CD4-positive, alpha-beta T cell treated with Interleukin-12 subunit alpha and Interleukin-12 subunit beta, for 1 hour (primary cell): ENCODE data around the gene PLXNA4.

Experiments used
- DNase-seq: peaks from one replicate; pipeline ENCODE4 v3.0.0-alpha.2; 2020

The PLXNA4 gene

GRCh38 chr7:132251327-132251659, 325.0 kb downstream of the PLXNA4 start:
- DNase-seq = no peak

- DNase-seq = no peak
These were observed 325.6 kb downstream of the PLXNA4 start for GRCh38 chr7:132250480-132251326.

DNA sequence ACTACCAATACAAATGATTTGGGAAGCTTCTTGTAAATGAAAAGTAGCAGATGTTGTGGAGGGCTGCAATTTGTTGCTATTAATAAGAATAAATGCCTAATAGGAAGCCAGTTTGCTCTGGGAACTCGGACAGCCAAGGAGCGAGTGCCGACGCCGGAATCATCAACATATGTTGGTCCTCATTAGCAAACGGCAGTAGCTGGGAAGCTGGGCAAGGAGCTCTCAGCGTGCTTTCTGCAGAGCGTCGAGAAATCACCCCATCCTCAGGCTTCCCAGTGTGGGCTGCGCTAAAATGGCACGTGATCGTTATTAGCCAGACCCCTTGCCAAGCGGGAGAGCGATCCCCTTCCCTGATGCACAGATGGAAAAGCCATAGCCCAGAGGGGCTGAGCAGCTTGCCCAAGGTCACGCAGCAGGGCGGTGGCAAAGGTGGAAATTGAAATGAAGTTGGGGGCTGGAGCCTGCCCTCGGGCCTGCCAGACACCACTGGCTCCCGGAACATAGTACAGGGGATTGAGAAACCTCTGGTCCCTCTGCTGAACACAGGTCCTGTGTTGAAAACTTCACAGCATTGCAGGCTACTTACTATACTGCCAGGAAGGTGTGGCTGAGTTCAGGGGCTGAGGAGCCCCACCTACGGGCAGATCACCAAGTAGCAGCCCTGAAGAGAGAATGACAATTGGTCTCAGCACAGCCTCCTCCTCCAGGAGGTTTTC, 326.9 kb downstream of the PLXNA4 start:
- DNase-seq = no peak

- no peak for DNase-seq
These were observed 327.4 kb downstream of the PLXNA4 start for GRCh38 chr7:132248841-132249240.

DNA sequence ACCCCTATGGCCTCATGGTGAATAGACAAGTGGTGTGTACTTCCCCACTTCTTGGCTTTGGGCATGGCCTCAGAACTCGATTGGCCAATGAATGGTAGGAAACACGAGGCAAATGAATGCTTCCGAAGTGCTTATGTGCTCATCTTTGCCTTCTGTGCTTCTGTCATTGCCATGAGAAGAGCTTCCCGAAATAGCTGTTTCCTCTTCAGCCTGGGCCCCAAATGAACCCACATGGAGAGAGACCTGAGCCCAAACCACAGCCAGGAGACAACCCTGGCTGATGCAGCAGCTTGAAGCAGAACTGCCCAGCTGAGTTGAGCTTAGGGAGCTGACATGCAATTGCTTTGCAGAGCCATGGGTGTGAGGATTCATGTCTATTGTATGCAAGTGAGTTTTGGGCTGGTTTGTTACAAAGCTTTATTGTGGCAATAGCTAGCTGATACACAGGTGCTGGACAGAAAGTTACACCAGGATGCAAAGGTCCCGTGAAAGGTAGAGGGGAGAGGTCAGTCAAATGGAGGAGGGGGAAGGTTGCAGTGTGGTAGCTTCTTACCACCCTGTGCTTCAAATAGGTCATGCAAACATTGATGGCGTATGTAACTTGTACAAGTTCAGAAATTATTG, 328.2 kb downstream of the PLXNA4 start:
- DNase-seq = no peak

DNA sequence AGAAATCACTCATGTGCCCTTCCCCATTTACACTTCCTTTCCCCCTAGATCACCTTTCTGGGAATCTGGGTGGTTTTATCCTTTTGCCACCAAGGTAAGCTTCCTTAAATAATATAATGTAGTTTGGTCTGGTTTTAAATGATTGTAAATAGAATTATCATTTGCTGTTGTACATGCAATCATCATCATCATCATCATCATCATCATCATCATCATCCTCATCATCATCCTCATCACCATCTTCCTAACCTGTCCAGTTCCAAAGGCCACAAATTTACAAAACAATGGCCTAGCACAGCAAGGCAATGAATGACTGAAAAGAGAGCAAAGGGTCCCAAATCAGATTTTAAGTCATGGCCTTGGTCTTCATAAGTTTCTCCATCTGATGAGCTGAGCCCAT, 329.7 kb downstream of the PLXNA4 start:
- no peak for DNase-seq

GRCh38 chr7:132245539-132245938, 330.7 kb downstream of the PLXNA4 start:
- DNase-seq = no peak

DNA sequence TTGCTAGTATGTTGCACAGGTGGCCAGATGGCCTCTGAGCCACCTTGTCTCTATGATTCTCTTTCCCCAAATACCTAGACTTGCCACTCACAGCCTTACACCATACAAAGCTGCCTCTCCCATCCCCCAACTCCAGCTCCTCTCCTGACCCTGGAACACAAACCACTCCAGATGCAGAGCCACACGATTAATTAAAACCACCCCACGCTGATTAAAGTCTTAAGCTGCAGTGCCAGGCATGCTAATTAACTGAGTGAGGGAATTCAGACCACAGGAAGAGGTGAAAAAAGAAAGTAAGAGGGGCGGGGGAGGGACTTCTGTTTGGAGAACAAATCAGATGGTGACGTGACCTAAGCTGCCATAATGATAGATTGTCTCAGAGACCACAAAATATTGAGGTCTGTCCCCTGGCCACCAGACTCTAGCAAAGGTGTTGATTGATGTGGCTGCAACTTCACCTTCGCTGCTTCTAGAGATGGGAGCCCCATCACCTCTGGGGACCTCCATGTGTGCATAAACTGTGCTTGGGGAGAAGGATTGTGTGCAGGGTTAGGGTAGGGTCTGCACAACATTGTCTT, 331.3 kb downstream of the PLXNA4 start:
- no peak for DNase-seq

- DNase-seq = no peak
These were observed 332.8 kb downstream of the PLXNA4 start for GRCh38 chr7:132243463-132243862.

GRCh38 chr7:132243051-132243450, 333.2 kb downstream of the PLXNA4 start:
- no peak for DNase-seq

GRCh38 chr7:132242192-132242812, 334.0 kb downstream of the PLXNA4 start:
- no peak for DNase-seq

- DNase-seq = no peak
These were observed 335.3 kb downstream of the PLXNA4 start for GRCh38 chr7:132240821-132241422.

DNA sequence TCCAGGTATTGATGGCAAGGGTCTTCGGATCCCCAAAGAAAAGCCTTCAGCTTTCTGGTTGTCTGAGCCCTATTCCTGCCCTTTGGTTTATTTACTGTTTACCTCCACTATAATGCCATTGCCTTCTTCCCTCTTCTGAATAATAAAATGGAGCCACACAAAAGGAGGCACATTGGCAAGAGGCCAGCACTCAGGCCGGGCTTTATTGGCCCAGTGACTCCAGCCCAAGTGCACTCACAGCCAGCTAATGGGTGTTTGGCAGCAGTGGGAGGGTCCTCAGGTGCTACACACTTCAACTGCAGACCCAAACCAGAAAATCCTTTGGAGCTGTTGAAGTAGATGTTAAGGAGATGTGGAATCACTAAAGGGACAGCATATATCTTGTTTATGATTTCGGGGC, 336.0 kb downstream of the PLXNA4 start:
- no peak for DNase-seq

GRCh38 chr7:132239422-132239994, 336.8 kb downstream of the PLXNA4 start:
- DNase-seq = no peak

DNA sequence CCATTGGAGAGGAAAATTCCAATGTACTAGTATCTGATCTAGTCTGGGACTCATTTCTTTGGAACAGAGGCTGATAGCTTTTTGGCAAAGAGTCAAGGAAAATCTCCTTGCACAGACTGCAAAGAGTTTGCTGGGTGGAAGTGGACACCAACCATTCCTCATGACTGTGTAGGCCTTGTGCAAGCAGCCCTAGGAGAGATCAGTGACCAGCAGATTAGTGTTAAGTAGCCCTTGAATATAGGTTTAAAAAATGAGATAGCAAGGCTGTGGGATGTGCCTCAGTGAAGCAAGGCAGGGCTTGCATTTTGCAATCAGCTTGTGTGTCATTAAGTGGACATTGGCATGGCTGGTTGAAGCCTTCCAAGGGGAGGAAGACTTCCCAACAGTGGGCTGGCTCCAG, 341.6 kb downstream of the PLXNA4 start:
- DNase-seq = no peak

- DNase-seq = no peak
These were observed 343.9 kb downstream of the PLXNA4 start for GRCh38 chr7:132232406-132232805.

- DNase-seq = no peak
These were observed 345.8 kb downstream of the PLXNA4 start for GRCh38 chr7:132230462-132230861.

- DNase-seq = no peak
These were observed 348.0 kb downstream of the PLXNA4 start for GRCh38 chr7:132228240-132228639.

- DNase-seq = no peak
These were observed 349.3 kb downstream of the PLXNA4 start for GRCh38 chr7:132226957-132227290.

- no peak for DNase-seq
These were observed 350.0 kb downstream of the PLXNA4 start for GRCh38 chr7:132226046-132226956.
